Glutamatergic neuron (in vitro differentiated cells): ENCODE data around the gene DAPK3. TPM values are rescaled to one million over a fixed set of nuclear protein-coding genes. Genes with fewer than 3 reads are reported as not detected.

Source experiments
- DNase-seq: peaks from one replicate; pipeline ENCODE4 v3.0.0; 2022
- H3K27ac Mint-ChIP-seq: one replicate; pipeline ENCODE4 v1.8.0; 2020; ENCODE audit warnings: mild to moderate bottlenecking, mixed read lengths, inconsistent platforms; ENCODE audit not compliant: unreplicated experiment
- H3K27me3 Mint-ChIP-seq: one replicate; pipeline ENCODE4 v1.8.0; 2020; ENCODE audit warnings: mild to moderate bottlenecking, moderate library complexity, mixed read lengths, inconsistent platforms; ENCODE audit not compliant: unreplicated experiment
- H3K36me3 Mint-ChIP-seq: one replicate; pipeline ENCODE4 v1.8.0; 2020; ENCODE audit warnings: mild to moderate bottlenecking, mixed read lengths, inconsistent platforms; ENCODE audit not compliant: unreplicated experiment
- H3K4me1 Mint-ChIP-seq: one replicate; pipeline ENCODE4 v1.8.0; 2020; ENCODE audit warnings: mild to moderate bottlenecking, low read depth, mixed read lengths, inconsistent platforms; ENCODE audit not compliant: unreplicated experiment
- H3K4me3 Mint-ChIP-seq: one replicate; pipeline ENCODE4 v1.8.0; 2020; ENCODE audit warnings: mild to moderate bottlenecking, mixed read lengths, inconsistent platforms; ENCODE audit not compliant: unreplicated experiment
- H3K9me3 Mint-ChIP-seq: one replicate; pipeline ENCODE4 v1.8.0; 2020; ENCODE audit warnings: mild to moderate bottlenecking, moderate library complexity, mixed read lengths, inconsistent platforms; ENCODE audit not compliant: unreplicated experiment
- total RNA-seq: library from RNA; stranded (reverse); fragmentation: NEBNext Ultra II Directional; extraction: Animal tissue kit (Norgen Biotek cat#: 25700); gene quantifications from one replicate; pipeline ENCODE4 v1.2.1, GENCODE V29; 2021; ENCODE audit not compliant: unreplicated experiment
- TF ChIP-seq, protein P1 (sequence below): fragments of 200-600 bp; sonication (generic); IDR thresholded peaks from one replicate; pipeline ENCODE4 v1.5.0; 2021; ENCODE audit not compliant: partially characterized antibody, unreplicated experiment

Gene DAPK3
- total RNA-seq, 1 donor from 2014 or later, result 221 TPM

DNA sequence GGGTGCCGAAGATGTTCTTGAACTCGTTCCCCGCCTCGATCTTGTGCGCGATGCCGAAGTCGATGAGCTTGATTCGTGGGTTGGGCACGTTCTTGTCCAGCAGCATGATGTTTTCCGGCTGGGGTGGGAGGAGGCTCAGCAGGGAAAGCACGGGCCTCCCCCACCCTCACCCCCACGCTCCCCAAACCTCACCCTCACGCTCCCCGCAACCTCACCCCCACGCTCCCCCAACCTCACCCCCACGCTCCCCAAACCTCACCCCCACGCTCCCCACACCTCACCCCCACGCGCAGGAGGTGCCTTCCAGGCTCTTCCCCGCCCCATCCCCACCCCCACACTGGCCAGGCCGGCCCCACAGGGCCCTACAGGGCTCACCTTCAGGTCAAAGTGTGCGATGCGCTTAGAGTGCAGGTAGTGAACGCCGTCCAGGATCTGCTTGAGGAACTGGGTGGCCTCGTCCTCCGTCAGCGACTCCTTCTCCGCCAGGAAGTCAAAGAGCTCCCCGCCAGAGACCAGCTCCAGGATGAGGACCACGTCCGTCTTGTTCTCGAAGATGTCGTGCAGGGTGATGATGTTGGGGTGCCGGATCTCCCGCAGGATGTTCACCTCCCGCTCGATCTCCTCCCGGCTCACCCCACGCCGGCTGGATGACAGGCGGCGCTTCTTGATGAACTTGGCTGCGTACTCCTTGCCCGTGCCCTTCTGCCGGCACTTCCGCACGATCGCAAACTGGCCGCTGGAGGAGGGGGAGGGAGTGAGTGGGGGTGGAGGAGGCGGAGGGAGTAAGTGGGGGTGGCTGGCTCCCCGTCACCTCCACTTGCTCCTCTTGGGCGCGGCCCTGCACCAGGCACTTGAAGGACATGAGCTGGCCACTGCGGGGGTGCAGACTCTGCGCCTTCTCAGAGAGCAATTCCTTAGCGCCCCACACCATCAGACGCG is 6.4 kb downstream of the DAPK3 start:
- DNase-seq, result no peak
- peaks cover 3% of the 10 kb centered on the region for H3K27me3 Mint-ChIP-seq
- no peaks in the 10 kb centered on the region for H3K36me3 Mint-ChIP-seq
- TF ChIP-seq, protein P1, sequence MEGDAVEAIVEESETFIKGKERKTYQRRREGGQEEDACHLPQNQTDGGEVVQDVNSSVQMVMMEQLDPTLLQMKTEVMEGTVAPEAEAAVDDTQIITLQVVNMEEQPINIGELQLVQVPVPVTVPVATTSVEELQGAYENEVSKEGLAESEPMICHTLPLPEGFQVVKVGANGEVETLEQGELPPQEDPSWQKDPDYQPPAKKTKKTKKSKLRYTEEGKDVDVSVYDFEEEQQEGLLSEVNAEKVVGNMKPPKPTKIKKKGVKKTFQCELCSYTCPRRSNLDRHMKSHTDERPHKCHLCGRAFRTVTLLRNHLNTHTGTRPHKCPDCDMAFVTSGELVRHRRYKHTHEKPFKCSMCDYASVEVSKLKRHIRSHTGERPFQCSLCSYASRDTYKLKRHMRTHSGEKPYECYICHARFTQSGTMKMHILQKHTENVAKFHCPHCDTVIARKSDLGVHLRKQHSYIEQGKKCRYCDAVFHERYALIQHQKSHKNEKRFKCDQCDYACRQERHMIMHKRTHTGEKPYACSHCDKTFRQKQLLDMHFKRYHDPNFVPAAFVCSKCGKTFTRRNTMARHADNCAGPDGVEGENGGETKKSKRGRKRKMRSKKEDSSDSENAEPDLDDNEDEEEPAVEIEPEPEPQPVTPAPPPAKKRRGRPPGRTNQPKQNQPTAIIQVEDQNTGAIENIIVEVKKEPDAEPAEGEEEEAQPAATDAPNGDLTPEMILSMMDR, result no peak
- peaks cover 16% of the 10 kb centered on the region for H3K4me1 Mint-ChIP-seq
- no peak overlapping the region for H3K27ac Mint-ChIP-seq
- H3K9me3 Mint-ChIP-seq, result peaks cover 9% of the 10 kb centered on the region
- H3K4me3 Mint-ChIP-seq, result no peak overlapping the region

GRCh38 chr19:3963458-3964255 is 7.2 kb downstream of the DAPK3 start:
- no peak for DNase-seq
- Mint-ChIP-seq H3K27ac (no peak overlapping the region), H3K36me3 (no peaks in the 10 kb centered on the region), H3K9me3 (peaks cover 6% of the 10 kb centered on the region), H3K27me3 (peaks cover 3% of the 10 kb centered on the region), H3K4me3 (no peak overlapping the region), H3K4me1 (peaks cover 7% of the 10 kb centered on the region)
- TF ChIP-seq, protein P1, result no peak

DNA sequence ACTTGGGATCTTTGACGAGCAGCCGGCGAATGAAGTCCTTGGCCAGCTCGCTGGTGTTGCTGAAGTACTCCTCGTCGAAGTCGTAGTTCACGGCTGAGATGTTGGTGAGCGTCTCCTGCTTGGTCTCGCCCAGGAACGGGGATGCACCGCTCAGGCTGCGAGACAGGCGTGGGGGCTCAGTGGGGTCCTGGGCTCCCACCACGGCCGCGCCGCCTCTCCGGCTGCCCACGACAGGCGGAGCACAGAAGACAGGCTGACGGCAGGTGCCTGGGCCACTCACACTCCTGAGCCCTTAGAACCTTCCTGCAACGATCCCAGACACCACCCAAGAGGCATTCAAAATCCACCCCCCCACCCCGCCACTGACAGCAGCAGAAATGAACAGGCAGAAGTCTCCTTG is 9.9 kb downstream of the DAPK3 start:
- TF ChIP-seq, protein P1, result no peak
- no peak for DNase-seq
- Mint-ChIP-seq H3K4me1 (no peaks in the 10 kb centered on the region), H3K4me3 (no peak overlapping the region), H3K36me3 (no peaks in the 10 kb centered on the region), H3K9me3 (peaks cover 9% of the 10 kb centered on the region), H3K27ac (no peak overlapping the region), H3K27me3 (peaks cover 4% of the 10 kb centered on the region)

GRCh38 chr19:3959766-3960131 is 11.2 kb downstream of the DAPK3 start:
- Mint-ChIP-seq H3K36me3 (no peaks in the 10 kb centered on the region), H3K27ac (no peak overlapping the region), H3K4me3 (no peak overlapping the region), H3K4me1 (no peaks in the 10 kb centered on the region), H3K9me3 (peaks cover 9% of the 10 kb centered on the region), H3K27me3 (peaks cover 2% of the 10 kb centered on the region)
- DNase-seq, result no peak
- TF ChIP-seq, protein P1, result no peak
